ENCODE results near the gene DOLK.
"Not testable (repeated sequence)": the region's sequence is repeated elsewhere in the genome, so short reads cannot be mapped to it uniquely, and the experiment has no call there.

DOLK gene

GRCh38 chr9:128947527-128948301 is at the start of gene DOLK, which contains the start of gene NUP188:
Gene DOLK (minus strand): TSS chr9:128947603. CDS start chr9:128947303, 300 bp downstream.
Gene NUP188 (plus strand): TSS chr9:128947699. CDS start chr9:128947720, 21 bp downstream.
- DNase-seq: peak; percentile 86

GRCh38 chr9:128995791-128996190 is 48.4 kb upstream of the DOLK start:
- DNase-seq: no peak

- DNase-seq: no peak
Observed at GRCh38 chr9:128992995-128993394, 45.6 kb upstream of the DOLK start.

GRCh38 chr9:128987805-128988204 is 40.4 kb upstream of the DOLK start:
- no peak for DNase-seq

GRCh38 chr9:128986671-128987070 is 39.3 kb upstream of the DOLK start:
- DNase-seq: no peak

GRCh38 chr9:128983536-128983935 is 36.1 kb upstream of the DOLK start:
- no peak for DNase-seq

GRCh38 chr9:128979111-128979510 is 31.7 kb upstream of the DOLK start:
- DNase-seq: no peak

- no peak for DNase-seq
Observed at GRCh38 chr9:128972956-128973355, 25.6 kb upstream of the DOLK start.

- no peak for DNase-seq
Observed at GRCh38 chr9:128969491-128969890, 22.1 kb upstream of the DOLK start.

GRCh38 chr9:128961403-128961802 is 14.0 kb upstream of the DOLK start:
- not testable (repeated sequence) for DNase-seq

GRCh38 chr9:128947277-128947526 is 201 bp downstream of the DOLK start:
- no peak for DNase-seq

- no peak for DNase-seq
Observed at GRCh38 chr9:128946571-128947276, 679 bp downstream of the DOLK start.

GRCh38 chr9:128945798-128946501 is 1.5 kb downstream of the DOLK start:
- no peak for DNase-seq

GRCh38 chr9:128944966-128945365 is 2.4 kb downstream of the DOLK start:
- DNase-seq: not testable (repeated sequence)

GRCh38 chr9:128943832-128944620 is 3.4 kb downstream of the DOLK start:
- DNase-seq: no peak

GRCh38 chr9:128940946-128941755 is 6.3 kb downstream of the DOLK start:
- no peak for DNase-seq

GRCh38 chr9:128940271-128940921 is 7.0 kb downstream of the DOLK start:
- no peak for DNase-seq

GRCh38 chr9:128937310-128938165 is 9.9 kb downstream of the DOLK start:
- DNase-seq: no peak

GRCh38 chr9:128936171-128936865 is 11.1 kb downstream of the DOLK start:
- no peak for DNase-seq

- DNase-seq: no peak
Observed at GRCh38 chr9:128933731-128934130, 13.7 kb downstream of the DOLK start.

Measured in GDM1 (cell line).